Mesendoderm (in vitro differentiated cells): ENCODE measurements around the gene DNER.
A peak's percentile ranks its signal among the peaks of the same experiment; 100 is the strongest.

Experiments used
- DNase-seq: peaks from one replicate; pipeline ENCODE4 v3.0.0; 2013
- H2AK5ac ChIP-seq: 2 replicates; pipeline ENCODE4 v1.6.1; 2013; ENCODE audit warnings: low read length, inconsistent platforms
- H2BK120ac ChIP-seq: 2 replicates; pipeline ENCODE4 v1.6.1; 2013; ENCODE audit warnings: low read depth, mild to moderate bottlenecking, low read length, moderate library complexity, mixed read lengths
- H2BK15ac ChIP-seq: replicated peaks from 2 replicates; pipeline ENCODE4 v1.6.1; 2013; ENCODE audit warnings: low read depth, mild to moderate bottlenecking, moderate library complexity
- H2BK5ac ChIP-seq: 2 replicates; pipeline ENCODE4 v1.6.1; 2013; ENCODE audit warnings: low read length, inconsistent platforms
- H3K18ac ChIP-seq: 2 replicates; pipeline ENCODE4 v1.6.1; 2013; ENCODE audit warnings: mild to moderate bottlenecking, low read length, mixed read lengths
- H3K23ac ChIP-seq: one replicate; pipeline ENCODE4 v1.6.1; 2013; ENCODE audit warnings: low read length
- H3K27ac ChIP-seq: 2 replicates; pipeline ENCODE4 v1.5.1; 2013; ENCODE audit warnings: low read depth, mild to moderate bottlenecking, inconsistent platforms, low read length, moderate library complexity
- H3K27me3 ChIP-seq: 2 replicates; pipeline ENCODE4 v1.6.1; 2013; ENCODE audit warnings: low read length, control low read depth, mild to moderate bottlenecking, inconsistent platforms; ENCODE audit not compliant: insufficient read depth, poor library complexity
- H3K36me3 ChIP-seq: 2 replicates; pipeline ENCODE4 v1.6.1; 2013; ENCODE audit warnings: low read length, inconsistent platforms; ENCODE audit not compliant: control insufficient read depth, insufficient read depth
- H3K4ac ChIP-seq: one replicate; pipeline ENCODE4 v1.6.1; 2013; ENCODE audit warnings: low read depth, mild to moderate bottlenecking, low read length, moderate library complexity
- H3K4me1 ChIP-seq: 2 replicates; pipeline ENCODE4 v1.6.1; 2013; ENCODE audit warnings: low read depth, low read length, inconsistent platforms; ENCODE audit not compliant: control insufficient read depth
- H3K4me2 ChIP-seq: 2 replicates; pipeline ENCODE4 v1.6.1; 2013; ENCODE audit warnings: low read length
- H3K4me3 ChIP-seq: 2 replicates; pipeline ENCODE4 v1.5.1; 2013; ENCODE audit warnings: mild to moderate bottlenecking, low read length
- H3K56ac ChIP-seq: one replicate; pipeline ENCODE4 v1.6.1; 2013; ENCODE audit warnings: low read length
- H3K79me1 ChIP-seq: 2 replicates; pipeline ENCODE4 v1.6.1; 2013; ENCODE audit warnings: low read length, inconsistent platforms
- H3K79me2 ChIP-seq: 2 replicates; pipeline ENCODE4 v1.6.1; 2013; ENCODE audit warnings: mild to moderate bottlenecking, low read length; ENCODE audit not compliant: control insufficient read depth, insufficient read depth
- H3K9ac ChIP-seq: 2 replicates; pipeline ENCODE4 v1.6.1; 2013; ENCODE audit warnings: low read length, inconsistent platforms
- H4K5ac ChIP-seq: one replicate; pipeline ENCODE4 v1.6.1; 2013; ENCODE audit warnings: low read length
- H4K8ac ChIP-seq: one replicate; pipeline ENCODE4 v1.6.1; 2013; ENCODE audit warnings: low read depth, mild to moderate bottlenecking, control low read depth, low read length, moderate library complexity
- WGBS: extraction: QIAGEN DNeasy Blood & Tissue Kit; methylation state at CpG from one replicate; pipeline ENCODE4 v1.1.7; 2013; ENCODE audit warnings: low lambda C conversion rate, missing lambda C conversion rate; ENCODE audit not compliant: insufficient coverage; ENCODE audit errors: extremely low coverage; 5-methylcytosine and 5-hydroxymethylcytosine counted together

Gene DNER

DNA sequence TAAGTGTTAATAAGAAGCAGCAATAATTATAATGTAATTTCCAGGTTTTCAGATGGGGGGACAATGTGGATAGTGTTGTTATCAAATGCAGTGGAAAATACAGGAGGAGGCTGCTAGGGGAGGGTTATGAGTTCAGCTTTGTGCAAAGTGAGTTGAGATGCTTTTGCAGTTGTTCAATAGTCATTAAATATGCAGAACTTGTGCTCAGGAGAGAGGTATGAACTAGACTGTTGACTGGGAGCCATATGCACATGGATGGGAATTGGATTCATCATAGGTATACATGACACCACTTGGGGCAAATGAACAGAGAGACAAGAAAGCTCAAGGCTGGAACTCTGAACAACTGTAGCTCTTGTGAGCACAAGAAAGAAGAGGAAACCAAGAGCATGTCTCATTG lies 261.1 kb downstream of the DNER start:
- Histone ChIP-seq H3K79me1 (no peaks in the 10 kb centered on the region), H3K18ac (no peak overlapping the region), H3K23ac (no peak overlapping the region), H2BK15ac (no peak overlapping the region), H3K36me3 (no peaks in the 10 kb centered on the region), H3K27ac (no peak overlapping the region), H3K4ac (no peak overlapping the region), H3K4me1 (no peaks in the 10 kb centered on the region), H3K4me2 (no peak overlapping the region), H3K9ac (no peak overlapping the region), H2BK5ac (no peak overlapping the region), H3K79me2 (no peaks in the 10 kb centered on the region), H3K27me3 (no peaks in the 10 kb centered on the region), H4K8ac (no peak overlapping the region), H4K5ac (no peak overlapping the region), H2AK5ac (no peak overlapping the region), H3K56ac (no peak overlapping the region), H3K4me3 (no peak overlapping the region), H2BK120ac (no peak overlapping the region)
- no peak for DNase-seq

DNA sequence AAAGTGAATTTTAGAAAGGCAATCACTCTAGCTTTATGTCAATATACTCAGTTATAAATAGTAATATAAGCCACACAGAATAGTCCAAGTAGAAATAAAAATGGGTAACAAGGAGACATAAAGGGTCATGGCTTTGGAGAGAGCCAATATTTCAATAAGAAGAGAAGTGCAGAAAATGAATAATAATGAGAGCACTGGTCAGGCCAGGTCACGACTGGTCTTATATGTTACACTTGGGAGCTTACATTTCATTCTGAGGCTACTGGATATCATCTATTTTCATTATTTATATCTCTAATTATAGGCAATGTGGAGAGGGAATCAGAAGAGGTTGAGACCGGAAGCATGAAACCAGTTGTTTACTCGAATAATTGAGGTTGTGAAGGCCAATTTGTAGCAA lies 262.5 kb downstream of the DNER start:
- Histone ChIP-seq H2BK15ac (no peak overlapping the region), H3K56ac (no peak overlapping the region), H3K4me2 (no peak overlapping the region), H4K8ac (no peak overlapping the region), H3K27me3 (no peaks in the 10 kb centered on the region), H3K4me1 (no peaks in the 10 kb centered on the region), H2BK120ac (no peak overlapping the region), H3K79me2 (no peaks in the 10 kb centered on the region), H2AK5ac (no peak overlapping the region), H3K23ac (no peak overlapping the region), H3K79me1 (no peaks in the 10 kb centered on the region), H3K36me3 (no peaks in the 10 kb centered on the region), H4K5ac (no peak overlapping the region), H3K18ac (no peak overlapping the region), H3K9ac (no peak overlapping the region), H2BK5ac (no peak overlapping the region), H3K27ac (no peak overlapping the region), H3K4me3 (no peak overlapping the region), H3K4ac (no peak overlapping the region)
- no peak for DNase-seq
- WGBS = no CpG with 5 or more reads among the region's 3 CpGs

DNA sequence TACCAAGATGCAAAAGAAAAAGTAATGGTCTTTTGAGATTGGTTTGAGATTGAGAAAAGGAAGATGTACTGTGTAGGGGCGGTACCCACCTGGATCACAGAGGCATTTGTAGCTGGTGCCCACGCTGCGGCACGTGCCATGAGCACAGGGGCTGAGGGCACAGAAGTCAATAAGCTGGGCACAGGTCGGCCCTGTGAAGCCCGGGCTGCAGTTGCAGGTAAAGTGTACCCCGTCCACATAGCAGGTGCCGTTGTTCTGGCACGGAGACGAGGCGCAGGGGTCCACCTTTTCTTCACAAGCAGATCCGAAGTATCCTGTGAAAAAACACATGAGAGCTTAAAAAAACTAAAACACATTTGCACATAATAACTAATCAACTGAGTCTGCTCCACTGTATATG lies 267.1 kb downstream of the DNER start:
- no peak overlapping the region for H3K56ac ChIP-seq
- no peak overlapping the region for H3K4ac ChIP-seq
- no peak overlapping the region for H3K9ac ChIP-seq
- no peaks in the 10 kb centered on the region for H3K36me3 ChIP-seq
- H3K4me1 ChIP-seq = no peaks in the 10 kb centered on the region
- no peak for DNase-seq
- H3K79me1 ChIP-seq = no peaks in the 10 kb centered on the region
- no peak overlapping the region for H3K18ac ChIP-seq
- no peaks in the 10 kb centered on the region for H3K27me3 ChIP-seq
- no peak overlapping the region for H4K8ac ChIP-seq
- no peak overlapping the region for H3K4me2 ChIP-seq
- no CpG with 5 or more reads among the region's 12 CpGs for WGBS
- no peak overlapping the region for H2BK15ac ChIP-seq
- H3K27ac ChIP-seq = no peak overlapping the region
- H3K4me3 ChIP-seq = no peak overlapping the region
- H2AK5ac ChIP-seq = no peak overlapping the region
- H4K5ac ChIP-seq = no peak overlapping the region
- no peak overlapping the region for H3K23ac ChIP-seq
- H3K79me2 ChIP-seq = no peaks in the 10 kb centered on the region
- no peak overlapping the region for H2BK5ac ChIP-seq
- H2BK120ac ChIP-seq = no peak overlapping the region

DNA sequence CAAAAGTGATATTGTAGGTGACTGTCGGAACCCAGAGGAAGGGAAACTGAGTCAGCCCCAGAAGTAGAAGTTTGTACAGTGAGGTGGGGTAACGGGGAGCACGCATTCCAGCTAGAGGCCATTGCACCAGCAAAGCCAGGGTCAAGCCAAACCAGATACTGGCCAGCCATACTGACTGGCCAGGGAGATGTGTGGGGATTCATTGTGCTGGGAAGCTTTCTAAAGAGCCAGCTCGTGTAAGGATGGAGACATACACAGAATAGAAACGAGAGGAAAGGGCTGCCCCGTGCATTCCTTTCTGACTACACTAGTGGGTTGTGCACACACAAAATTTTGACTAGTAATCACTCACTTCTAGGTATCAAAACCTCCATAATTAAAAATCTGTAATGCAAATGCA lies 268.0 kb downstream of the DNER start:
- no peak overlapping the region for H3K4ac ChIP-seq
- H4K8ac ChIP-seq = no peak overlapping the region
- no peak overlapping the region for H3K18ac ChIP-seq
- no peak overlapping the region for H3K27ac ChIP-seq
- H3K79me1 ChIP-seq = no peaks in the 10 kb centered on the region
- H3K4me3 ChIP-seq = no peak overlapping the region
- H2BK15ac ChIP-seq = no peak overlapping the region
- no peak overlapping the region for H3K23ac ChIP-seq
- DNase-seq = no peak
- no peak overlapping the region for H4K5ac ChIP-seq
- no peak overlapping the region for H2BK5ac ChIP-seq
- no peak overlapping the region for H2BK120ac ChIP-seq
- H2AK5ac ChIP-seq = no peak overlapping the region
- H3K9ac ChIP-seq = no peak overlapping the region
- no peaks in the 10 kb centered on the region for H3K79me2 ChIP-seq
- H3K56ac ChIP-seq = no peak overlapping the region
- H3K4me2 ChIP-seq = no peak overlapping the region
- no peaks in the 10 kb centered on the region for H3K36me3 ChIP-seq
- WGBS = no CpG with 5 or more reads among the region's 6 CpGs
- no peaks in the 10 kb centered on the region for H3K4me1 ChIP-seq
- H3K27me3 ChIP-seq = no peaks in the 10 kb centered on the region

DNA sequence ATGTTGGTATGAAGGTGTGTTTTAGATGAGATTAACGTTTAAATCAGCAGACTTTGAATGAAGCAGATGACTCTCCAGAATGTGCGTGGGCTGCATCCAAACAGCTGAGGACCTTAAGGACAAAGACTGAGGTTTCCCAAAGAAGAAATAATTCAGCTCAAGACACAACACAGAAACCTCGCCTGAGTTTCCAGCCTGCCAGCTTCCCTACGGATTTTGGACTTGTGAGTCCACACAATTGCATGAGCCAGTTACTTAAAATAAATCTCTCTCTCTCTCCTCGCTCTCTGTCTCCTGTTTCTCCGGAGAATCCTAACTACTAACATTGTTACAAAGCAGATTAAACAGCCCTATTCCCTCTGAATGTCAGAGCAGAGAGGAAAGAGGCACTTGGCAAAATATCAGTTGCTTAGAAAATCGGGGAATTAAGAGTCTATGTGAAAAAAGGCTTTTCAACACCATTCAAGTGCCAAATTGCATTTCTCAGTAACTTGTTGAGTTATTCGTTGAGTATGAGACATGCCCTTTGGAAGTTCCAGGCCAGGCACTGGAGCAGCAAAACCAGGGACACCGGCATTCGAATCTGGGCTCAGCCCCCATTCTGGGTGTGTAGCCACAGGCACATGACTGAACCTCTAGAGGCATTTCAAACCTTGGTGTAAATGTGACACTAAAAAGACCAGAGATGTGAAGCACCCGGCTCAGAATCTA lies 268.7 kb downstream of the DNER start:
- no peaks in the 10 kb centered on the region for H3K4me1 ChIP-seq
- H3K4me3 ChIP-seq = no peak overlapping the region
- H3K79me2 ChIP-seq = no peaks in the 10 kb centered on the region
- WGBS = no CpG with 5 or more reads among the region's 11 CpGs
- H3K27ac ChIP-seq = no peak overlapping the region
- H2AK5ac ChIP-seq = no peak overlapping the region
- H2BK5ac ChIP-seq = no peak overlapping the region
- H3K56ac ChIP-seq = no peak overlapping the region
- no peaks in the 10 kb centered on the region for H3K27me3 ChIP-seq
- no peak overlapping the region for H2BK15ac ChIP-seq
- no peak overlapping the region for H2BK120ac ChIP-seq
- no peaks in the 10 kb centered on the region for H3K79me1 ChIP-seq
- no peak for DNase-seq
- H3K4ac ChIP-seq = no peak overlapping the region
- H4K5ac ChIP-seq = no peak overlapping the region
- H3K36me3 ChIP-seq = no peaks in the 10 kb centered on the region
- no peak overlapping the region for H4K8ac ChIP-seq
- no peak overlapping the region for H3K4me2 ChIP-seq
- no peak overlapping the region for H3K18ac ChIP-seq
- no peak overlapping the region for H3K23ac ChIP-seq
- H3K9ac ChIP-seq = no peak overlapping the region

DNA sequence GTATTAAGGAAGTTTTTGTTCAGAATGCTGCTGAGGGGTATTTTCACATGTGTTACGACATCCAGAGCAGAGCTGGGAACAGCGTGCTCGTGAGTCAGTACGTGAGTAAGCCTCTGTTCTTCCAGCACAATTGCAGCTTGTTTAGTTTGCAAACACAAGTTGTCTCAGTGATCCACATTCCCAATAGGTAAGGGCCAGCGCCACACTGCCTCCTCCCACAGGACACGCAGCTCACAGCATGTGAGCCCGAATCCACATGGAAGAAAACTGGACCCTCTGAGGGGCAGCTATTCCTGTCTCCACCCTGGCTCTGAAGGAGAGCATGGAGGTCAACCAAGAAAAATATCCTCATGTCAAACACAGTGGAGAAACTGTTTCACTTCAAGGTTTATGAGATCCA lies 269.3 kb downstream of the DNER start:
- Histone ChIP-seq H2BK120ac (no peak overlapping the region), H3K4me3 (no peak overlapping the region), H4K8ac (no peak overlapping the region), H3K23ac (no peak overlapping the region), H3K18ac (no peak overlapping the region), H3K4me2 (no peak overlapping the region), H3K4ac (no peak overlapping the region), H3K79me2 (no peaks in the 10 kb centered on the region), H3K56ac (no peak overlapping the region), H3K27ac (no peak overlapping the region), H3K79me1 (no peaks in the 10 kb centered on the region), H4K5ac (no peak overlapping the region), H2AK5ac (no peak overlapping the region), H2BK15ac (no peak overlapping the region), H3K27me3 (no peaks in the 10 kb centered on the region), H2BK5ac (no peak overlapping the region), H3K4me1 (no peaks in the 10 kb centered on the region), H3K36me3 (no peaks in the 10 kb centered on the region), H3K9ac (no peak overlapping the region)
- peak; percentile 41 for DNase-seq
- WGBS = no CpG with 5 or more reads among the region's 7 CpGs
